Frontal cortex (tissue), 4 donors: Measurements from ENCODE around the gene TTLL3. TPM values are rescaled to one million over a fixed set of nuclear protein-coding genes. Genes with fewer than 3 reads are reported as not detected.
"Not testable (repeated sequence)": the region's sequence is repeated elsewhere in the genome, so short reads cannot be mapped to it uniquely, and the experiment has no call there.

Experiments
- DNase-seq, 2 donors: peaks; one replicate each; pipeline ENCODE4 v3.0.0; 2012; ENCODE audit warnings: low spot score in 2 of 2
- FAIRE-seq: peaks from 2 replicates; lab custom pipeline; 2012; peaks lifted over from hg19 to GRCh38; lab: Jason Lieb, UNC
- total RNA-seq: library from RNA; depleted of rRNA; stranded (reverse); fragments of >200 nt; gene quantifications from one replicate; pipeline ENCODE4 v1.2.3, GENCODE V29; 2014
- donor health status: control.
- donor health status: control.
- donor health status: control.

TTLL3 gene
- total RNA-seq, 1 donor from 2014 or later, result 17.1 TPM

DNA sequence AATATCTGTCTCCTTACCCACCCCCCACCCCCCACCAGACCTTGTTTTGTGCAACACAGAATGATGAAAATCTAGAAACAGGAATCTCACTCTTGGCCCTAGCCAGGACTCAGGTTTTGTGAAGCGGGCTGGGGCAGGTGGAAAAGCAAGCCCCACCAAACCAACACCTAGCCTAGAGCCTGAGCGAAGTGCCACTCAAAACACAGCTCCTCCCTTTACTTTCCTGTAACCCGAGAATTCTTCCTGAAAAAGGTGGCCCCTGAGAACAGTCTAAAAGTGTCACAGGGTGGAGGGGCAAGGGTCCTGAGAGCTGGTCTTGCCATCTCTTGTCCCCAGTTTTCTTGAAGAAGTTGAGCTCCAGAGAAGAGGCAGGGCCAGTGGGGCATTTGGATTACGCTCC is 51.1 kb downstream of the TTLL3 start:
- DNase-seq (no peak), FAIRE-seq (no peak)

DNA sequence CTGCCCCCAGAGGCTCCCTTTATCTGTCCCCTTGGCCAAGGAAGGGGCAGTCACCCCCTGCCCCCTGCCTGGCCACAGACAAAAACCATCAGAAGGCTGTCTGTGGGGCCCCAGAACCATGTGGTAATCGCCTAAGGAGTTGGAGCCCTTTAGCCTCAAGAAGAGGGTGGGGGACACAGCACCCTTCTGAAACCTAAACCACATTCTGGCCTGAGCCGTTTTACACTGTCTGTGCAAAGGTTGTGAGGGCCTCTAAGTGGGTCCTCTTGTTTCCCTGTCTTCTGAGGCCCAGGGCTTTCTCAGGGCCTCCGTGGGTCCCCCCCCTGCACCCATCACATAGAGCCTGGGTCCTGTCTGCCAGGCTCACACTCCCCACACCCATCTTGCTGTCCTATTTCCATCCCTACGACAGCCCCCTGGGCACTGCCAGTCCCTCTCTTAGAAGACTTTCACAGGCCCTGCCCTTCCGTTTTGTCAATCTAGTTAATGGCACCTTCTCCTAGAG is 51.6 kb downstream of the TTLL3 start:
- DNase-seq (no peak), FAIRE-seq (no peak)

DNA sequence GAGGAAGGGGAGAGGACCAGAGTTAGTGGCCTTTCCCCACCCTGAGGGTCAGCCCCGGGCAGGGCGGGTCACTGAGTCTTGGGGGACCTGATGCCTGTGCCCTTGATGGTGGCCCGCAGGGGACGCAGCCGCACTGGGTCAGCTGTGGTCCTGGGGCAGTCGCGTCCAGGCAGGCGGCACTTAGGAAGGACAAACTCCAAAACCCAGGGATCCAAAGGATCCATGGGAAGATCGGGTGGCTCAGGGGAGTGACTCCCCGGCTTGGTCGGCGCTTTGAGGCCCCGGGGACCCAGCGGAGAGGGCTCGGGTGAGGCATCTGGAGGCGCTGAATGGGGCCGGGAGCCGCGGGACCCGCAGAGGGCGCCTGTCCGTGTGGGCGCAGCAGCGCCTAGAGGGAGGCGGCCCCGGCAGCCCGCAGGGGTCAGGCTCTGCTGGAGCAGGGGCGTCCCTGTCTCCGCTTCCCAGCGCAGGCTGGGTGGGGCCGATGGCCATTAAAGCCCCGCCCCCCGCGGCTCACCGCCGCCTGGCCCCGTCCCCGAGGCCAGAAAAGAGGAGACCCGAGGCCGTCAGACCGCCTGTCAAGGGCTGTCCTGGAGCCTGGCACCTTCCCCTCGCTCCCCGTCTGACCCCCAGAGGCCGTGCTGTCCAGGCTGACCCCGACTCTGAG is 52.5 kb downstream of the TTLL3 start:
- DNase-seq (peak in 1 of 2 donors; percentile 67), FAIRE-seq (no peak)

DNA sequence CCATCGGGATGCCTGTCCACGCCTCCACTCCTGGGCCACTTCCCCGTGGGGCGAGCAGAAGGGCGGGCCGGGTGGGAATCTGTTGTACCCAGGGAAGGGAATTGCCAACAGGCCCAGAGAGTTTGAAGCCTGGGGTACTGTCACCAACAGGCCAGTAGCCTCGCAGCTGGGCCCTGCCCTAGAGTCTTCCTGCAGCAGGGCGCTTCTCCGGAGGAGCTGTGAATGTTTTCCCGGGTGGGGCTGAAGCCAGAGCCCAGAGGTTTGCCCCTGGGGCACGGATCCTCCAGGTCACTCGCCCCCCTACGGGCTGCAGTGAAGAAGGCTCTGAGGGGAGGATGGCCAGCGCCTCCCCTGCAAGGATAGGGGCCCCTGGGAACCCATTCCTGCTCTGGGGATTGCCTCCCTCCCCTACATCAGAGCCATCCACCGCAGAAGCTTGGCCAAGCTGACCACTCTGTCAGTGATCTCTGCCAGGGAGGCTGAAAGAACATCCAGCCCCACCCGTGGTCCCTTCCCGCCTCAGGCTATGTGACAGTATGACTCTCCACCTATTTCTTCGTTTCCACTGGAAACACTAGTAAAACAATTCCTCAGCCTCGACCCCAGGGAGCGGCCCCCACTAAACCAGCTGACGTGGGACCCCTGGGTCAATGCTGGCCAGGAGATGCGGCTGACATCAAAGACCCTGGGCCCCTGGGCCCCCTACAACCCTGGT is 53.2 kb downstream of the TTLL3 start:
- FAIRE-seq (no peak), DNase-seq (no peak)

DNA sequence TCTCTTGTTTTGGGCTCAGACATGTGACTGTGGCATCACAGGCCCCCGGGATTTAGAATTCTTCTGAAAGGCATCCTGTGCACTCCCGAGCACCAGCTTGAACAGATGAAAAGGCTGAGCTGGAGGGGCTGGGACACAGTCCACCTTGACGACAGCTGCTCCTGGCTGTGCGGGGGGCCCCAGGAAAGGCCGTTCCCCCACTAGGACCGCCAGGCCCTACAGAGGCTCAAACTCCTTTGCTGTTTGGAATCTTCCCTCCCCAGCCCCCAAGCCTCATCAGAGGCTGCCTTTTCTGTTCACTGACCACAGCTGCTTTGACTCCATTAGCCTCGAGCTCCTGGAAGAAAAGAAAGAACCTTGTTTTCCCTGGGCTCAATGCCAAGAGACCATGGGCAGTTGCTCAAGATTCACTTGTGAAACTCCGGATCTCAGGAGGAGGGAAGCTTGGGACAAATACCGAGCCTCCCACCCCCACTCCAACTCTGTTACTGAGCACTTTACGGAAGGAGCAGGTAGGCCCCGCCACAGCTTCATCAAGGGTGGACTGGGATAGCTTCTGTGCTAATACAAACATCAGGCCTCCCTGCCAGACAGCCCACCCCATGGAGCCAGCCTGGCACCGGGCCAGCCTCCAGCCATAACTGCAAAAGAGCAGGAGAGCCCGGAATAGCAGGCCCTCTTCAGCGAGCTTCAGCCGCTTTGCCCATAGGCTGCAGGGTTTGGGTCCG is 54.3 kb downstream of the TTLL3 start:
- no peak for FAIRE-seq
- DNase-seq, result peak; percentile 26 to 41

DNA sequence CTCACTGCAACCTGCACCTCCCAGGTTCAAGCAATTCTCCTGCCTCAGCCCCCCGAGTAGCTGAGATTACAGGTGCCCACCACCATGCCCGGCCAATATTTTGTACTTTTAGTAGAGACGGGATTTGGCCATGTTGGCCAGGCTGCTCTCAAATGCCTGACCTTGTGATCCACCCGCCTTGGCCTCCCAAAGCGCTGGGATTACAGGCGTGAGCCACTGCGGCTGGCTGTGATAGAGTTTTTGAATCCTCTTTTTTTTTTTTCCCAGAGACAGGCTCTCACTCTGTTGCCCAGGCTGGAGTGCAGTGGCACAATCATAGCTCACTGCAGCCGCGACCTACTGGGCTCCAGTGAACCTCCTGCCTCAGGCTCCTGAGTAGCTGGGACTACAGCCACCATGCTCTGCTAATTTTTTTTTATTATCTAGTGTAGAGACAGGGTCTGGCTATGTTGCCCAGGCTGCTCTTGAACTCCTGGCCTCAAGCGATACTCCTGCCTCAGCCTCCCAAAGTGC is 55.1 kb downstream of the TTLL3 start:
- DNase-seq, FAIRE-seq: not testable (repeated sequence)

DNA sequence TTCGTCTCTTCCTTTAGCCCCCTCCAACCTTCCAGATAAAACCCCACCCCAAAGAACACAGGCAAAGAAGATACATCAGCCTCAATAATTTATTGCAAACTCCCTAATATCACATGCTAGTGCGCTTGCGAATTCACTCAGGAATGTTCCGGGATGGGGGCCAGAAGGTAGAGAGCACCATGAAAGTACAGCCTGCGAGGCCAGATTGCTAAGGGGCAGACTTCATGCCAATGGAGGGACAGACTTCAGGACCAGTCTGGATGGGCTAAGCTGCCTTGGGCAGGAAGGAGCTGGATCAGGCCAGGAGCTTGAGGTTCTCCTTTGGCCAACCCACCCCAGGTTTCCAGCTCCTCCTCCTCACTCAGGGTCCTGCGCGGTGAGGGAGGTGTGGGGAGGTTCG is 56.6 kb downstream of the TTLL3 start:
- DNase-seq, result no peak

DNA sequence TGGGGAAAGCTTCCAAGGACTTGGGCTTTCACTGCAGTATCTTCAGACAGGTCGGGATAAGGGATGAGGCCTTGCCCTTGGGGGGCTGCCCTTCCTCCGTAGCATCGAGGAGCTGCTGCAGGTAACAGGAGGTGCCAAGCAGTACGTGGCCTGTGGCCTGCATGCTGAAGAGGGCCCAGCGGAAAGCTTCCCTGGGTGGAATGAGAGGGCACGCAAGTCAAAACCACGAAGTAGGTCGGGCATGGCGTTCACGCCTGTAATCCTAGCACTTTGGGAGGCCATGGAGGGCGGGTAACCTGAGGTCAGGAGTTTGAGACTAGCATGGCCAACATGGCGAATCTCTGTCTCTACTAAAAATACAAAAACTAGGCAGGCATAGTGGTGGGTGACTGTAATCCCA is 57.0 kb downstream of the TTLL3 start:
- FAIRE-seq (no peak), DNase-seq (no peak)

More for the DNA sequence above, 56.6 kb downstream of the TTLL3 start:
- FAIRE-seq, result no peak

DNA sequence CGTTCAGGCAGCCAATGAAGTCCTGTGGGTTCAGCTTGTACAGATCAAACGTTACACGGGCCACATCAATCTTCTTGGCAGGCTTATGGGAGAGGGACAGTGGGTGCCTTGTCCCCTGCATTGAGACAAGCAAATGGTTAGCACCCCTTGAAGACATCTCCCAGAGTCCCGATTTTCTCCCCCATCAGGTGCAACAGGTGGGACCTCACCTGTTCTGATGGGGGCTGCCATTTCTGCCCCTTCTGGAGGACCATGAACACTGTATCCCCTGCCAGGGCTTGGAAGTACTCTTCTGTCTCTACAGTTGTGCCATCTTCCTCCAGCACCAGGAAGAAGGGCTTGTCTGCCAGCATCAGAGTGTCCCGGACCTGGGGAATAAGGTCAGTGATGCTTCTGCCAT is 59.9 kb downstream of the TTLL3 start:
- FAIRE-seq, result no peak
- no peak for DNase-seq

DNA sequence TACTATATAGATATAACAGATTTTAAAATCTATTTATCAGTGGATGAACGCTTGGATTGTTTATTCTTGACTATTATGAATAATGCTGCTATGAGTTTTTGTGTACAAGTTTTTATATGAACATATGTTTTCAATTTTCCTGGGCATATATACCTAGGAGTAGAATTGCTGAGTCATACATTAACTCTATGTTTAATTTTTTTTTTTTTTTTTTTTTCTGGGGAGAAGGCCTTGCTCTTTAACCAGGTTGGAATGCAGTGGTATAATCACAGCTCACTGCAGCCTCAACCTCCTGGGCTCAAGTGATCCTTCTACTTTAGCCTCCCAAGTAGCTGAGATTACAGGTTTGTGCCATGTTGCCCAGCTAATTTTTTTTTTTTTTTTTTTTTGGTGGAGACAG is 60.9 kb downstream of the TTLL3 start:
- FAIRE-seq (no peak), DNase-seq (no peak)

DNA sequence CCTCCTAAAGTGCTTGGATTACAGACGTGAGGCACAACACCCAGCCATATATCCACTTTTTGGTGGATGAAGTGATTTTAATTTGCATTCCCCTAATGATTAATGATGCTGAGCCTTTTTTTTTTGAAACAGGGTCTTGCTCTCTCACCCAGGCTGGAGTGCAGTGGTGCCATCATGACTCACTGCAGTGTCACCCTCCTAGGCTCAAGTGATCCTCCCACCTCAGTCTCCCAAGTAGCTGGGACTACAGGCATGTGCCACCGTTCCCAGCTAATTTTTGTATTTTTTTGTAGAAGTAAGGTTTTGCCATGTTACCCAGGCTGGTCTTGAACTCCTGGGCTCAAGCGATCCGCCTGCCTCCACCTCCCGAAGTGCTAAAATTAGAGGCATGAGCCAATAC is 62.0 kb downstream of the TTLL3 start:
- DNase-seq, FAIRE-seq: not testable (repeated sequence)

DNA sequence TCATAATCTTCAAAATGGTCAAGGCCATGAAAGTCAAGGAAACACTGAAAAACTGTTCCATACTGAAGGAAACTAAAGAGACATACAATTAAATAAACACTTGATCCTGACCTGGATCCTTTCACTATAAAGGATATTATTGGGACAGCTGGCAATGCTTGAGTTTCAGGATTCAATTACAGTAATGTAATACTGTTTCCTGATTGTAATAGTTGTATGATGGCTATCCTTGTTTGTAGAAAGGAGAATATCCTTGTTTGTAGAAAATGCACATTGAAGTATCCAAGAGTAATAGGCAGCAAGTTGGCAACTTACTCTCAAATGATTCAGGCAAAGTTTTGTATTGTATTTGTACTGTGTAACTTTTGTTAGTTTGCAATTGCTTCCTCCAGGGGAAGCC is 65.4 kb downstream of the TTLL3 start:
- FAIRE-seq (no peak), DNase-seq (no peak)

DNA sequence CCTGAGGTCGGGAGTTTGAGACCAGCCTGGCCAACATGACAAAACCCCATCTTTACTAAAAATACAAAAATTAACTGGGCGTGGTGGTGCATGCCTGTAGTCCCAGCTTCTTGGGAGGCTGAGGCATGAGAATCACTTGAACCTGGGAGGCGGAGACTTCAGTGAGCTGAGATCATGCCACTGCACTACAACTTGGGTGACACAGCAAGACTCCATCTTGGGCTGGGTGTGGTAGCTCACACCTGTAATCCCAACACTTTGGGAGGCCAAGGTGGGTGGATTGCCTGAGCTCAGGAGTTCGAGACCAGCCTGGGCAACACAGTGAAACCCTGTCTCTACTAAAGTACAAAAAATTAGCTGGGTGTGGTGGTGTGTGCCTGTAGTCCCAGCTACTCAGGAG is 66.2 kb downstream of the TTLL3 start:
- not testable (repeated sequence) for DNase-seq, FAIRE-seq

DNA sequence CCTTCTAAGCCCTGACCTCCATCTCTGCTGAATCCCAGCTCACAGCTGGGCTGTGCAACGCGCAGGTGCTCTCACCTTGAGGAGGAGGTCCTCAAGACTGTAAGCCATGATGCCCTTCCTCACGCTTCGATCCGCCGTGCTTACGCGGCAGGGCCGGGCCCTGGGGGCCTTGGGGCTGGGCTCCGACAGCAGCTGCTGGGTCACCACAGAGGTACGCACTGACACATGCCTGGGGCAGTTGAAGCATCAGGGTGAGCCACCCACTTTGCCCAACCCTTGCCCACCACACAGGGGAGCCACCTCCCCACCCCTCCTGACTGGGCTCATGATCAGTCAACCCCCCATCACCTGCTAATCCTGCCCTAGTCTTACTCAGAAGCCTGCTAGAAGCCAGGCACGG is 66.9 kb downstream of the TTLL3 start:
- FAIRE-seq (no peak), DNase-seq (no peak)

DNA sequence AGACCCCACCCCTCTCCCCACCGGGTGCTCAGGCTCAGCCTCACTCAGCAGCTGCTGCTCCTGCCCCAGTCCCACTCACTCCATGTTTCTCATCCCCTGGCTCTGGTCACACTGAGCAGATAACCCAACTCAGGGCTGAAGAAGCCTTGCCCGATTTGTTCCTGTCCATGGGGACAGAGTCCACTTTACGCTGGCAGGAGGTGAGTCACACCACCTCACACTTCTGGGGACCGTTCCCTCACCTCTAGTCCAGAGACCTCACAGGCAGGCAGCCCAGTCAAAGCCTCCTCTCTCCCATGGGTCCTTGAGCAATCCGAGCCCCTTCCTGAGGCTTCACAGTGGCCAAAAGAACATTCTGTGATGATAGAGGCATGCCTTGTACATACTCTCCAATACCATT is 68.6 kb downstream of the TTLL3 start:
- FAIRE-seq (no peak), DNase-seq (no peak)

DNA sequence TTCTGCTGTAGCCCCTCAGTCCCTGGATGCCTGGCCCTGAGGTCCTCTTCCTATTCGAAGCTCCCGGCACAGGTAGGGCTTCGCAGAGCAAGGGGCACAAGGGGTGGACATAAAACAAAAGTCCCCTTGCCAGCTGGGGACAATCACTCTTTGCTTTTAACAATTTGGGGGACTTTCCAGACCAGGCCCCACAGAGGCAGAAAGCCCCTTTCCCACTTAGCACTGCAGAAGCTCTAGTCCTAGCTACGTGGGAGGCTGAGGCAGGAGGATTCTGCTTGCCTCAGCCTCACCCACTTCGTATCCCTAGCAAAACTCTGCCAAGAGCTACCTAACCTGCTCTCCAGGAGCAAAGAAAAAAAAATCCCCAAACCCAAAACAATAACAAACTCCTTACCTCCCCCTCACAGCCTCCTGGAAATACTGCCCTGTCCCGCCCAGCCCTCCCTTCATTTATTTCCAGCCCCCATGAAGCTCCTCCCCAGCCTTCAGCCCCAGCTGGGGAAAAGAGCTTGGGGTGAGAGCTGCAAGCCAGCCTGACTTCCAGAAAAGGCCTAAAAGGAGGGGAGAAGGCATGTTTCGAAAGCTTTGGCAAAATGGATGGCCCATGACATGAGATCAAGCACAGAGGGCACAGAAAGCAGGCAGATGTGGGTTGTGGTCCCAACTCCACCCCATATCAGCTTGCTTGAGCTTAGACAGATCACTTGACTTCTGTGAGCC is 69.9 kb downstream of the TTLL3 start, which contains the start of gene CIDEC:
TSS of gene CIDEC (minus strand) at position 424 of the 720 bp plus-strand sequence. CDS start 1,767 bp downstream, outside the sequence.
- FAIRE-seq (no peak), DNase-seq (no peak)

DNA sequence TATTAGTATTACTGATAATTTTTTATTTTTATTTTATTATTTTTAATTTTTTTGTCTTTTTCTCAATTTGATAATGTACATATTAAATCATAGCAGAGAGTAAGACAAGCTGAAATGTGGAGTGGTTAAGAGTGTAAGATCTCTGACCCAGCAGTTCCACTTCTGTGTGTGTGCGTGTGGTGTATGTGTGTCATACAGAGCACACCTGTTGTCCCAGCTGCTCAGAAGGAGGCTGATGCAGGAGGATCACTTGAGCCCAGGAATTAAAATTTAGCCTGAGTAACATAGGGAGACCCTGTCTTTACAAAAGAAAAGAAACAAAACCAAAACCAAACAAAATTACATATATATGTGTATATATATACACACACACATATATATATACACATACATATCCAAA is 71.4 kb downstream of the TTLL3 start:
- DNase-seq, result no peak
- no peak for FAIRE-seq

DNA sequence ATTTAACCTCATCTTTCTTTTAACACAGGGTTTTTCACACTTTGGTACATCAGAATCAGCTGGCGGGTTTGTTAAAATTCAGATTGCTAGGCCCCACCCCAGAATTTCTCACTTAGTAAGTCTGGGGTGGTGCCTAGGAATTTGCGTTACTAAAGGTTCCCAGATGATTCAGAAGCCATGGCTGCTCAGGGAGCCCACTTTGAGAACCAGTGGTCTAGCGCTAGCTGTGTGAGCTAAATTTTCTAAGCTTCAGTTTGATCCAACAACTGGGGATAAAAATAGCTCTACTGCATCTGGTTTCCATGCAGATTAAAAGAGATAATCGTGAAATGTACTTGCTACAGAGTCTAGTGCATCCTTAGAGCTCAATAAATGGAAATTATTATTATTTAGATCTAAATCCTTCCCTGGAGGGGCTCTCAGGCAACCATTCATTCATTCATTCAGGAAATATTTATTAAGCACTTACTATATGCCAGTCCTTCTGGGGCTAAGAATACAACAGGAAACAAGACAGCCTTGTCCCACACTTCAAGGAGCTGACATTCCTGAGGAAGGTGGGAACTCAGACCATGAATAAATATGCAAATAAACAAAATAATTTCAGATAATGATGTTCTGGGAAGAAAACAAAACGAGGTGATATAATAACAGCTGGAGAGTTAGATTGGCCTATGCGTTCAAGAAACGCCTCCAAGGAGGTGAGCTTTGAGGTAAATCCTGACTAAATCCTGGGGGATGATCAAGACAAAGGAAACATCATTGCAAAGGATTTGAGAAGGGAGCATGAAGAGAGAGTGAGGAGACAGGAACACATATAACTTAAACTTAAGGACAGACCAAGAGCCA is 73.9 kb downstream of the TTLL3 start:
- FAIRE-seq (no peak), DNase-seq (no peak)
